ENCODE results near the gene UTP15. TPM values are rescaled to one million over a fixed set of nuclear protein-coding genes. Genes with fewer than 3 reads are reported as not detected.

The UTP15 gene
- total and polyA plus RNA-seq, 4 donors, result 4.4 to 22.1 (median 12.3) TPM

DNA sequence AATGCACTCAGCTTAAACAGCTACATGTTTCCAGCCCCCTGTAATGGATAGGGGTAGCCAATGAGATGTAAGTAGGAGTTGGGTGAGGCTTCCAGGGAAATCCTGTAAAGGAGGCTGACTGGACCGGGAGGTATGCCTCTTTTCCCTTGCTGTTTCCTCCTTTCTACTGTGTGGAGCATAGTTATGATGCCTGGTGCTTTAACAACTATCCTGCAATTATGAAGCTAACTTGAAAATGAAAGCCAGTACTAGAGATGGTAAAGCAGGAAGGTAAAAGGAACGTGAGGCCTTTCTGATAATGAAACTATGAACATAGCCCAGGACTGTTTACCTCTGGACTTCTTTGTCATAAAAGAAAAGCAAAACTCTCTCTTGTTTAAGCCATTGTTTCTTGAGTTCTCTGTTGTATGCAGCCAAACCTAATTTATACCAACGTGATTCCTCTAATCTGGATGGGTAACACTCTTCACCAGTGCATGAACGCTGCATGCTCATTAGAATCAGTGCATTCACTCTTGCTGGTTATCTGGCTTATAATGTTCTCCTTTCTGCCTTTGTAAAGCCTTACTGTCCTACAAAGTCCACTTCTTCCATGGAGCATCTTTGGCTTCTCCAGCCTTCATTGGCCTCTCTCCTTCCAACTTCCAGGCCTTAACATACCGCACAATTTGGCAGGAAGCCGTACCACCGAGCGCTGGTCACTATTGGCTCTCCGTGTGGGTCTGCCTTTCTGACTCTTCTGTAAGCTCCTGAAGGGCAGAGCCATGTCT, 52.2 kb downstream of the UTP15 start:
- no peaks in the 10 kb centered on the region for H3K36me3 ChIP-seq (ENCODE audit: control insufficient read depth in 4 of 4, insufficient read depth in 4 of 4, low read length in 4 of 4)
- H3K4me1 ChIP-seq (ENCODE audit: control insufficient read depth in 5 of 5, insufficient read depth in 5 of 5, low read length in 5 of 5), result no peaks in the 10 kb centered on the region
- no peak overlapping the region for H3K9ac ChIP-seq (ENCODE audit: insufficient read depth in 1 of 2, low read length in 2 of 2)
- ATAC-seq (ENCODE audit: insufficient read depth, low FRiP score) (no peak), DNase-seq (no peak)
- TF ChIP-seq, protein P1, sequence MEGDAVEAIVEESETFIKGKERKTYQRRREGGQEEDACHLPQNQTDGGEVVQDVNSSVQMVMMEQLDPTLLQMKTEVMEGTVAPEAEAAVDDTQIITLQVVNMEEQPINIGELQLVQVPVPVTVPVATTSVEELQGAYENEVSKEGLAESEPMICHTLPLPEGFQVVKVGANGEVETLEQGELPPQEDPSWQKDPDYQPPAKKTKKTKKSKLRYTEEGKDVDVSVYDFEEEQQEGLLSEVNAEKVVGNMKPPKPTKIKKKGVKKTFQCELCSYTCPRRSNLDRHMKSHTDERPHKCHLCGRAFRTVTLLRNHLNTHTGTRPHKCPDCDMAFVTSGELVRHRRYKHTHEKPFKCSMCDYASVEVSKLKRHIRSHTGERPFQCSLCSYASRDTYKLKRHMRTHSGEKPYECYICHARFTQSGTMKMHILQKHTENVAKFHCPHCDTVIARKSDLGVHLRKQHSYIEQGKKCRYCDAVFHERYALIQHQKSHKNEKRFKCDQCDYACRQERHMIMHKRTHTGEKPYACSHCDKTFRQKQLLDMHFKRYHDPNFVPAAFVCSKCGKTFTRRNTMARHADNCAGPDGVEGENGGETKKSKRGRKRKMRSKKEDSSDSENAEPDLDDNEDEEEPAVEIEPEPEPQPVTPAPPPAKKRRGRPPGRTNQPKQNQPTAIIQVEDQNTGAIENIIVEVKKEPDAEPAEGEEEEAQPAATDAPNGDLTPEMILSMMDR (IDR thresholded peaks at IDR 0.05; ENCODE audit: control extremely low read depth, extremely low read depth), result no peak
- 76 to 77% methylated on average over 9 of the region's 9 CpGs for WGBS, 2 donors
- H3K4me3 ChIP-seq, result no peak overlapping the region
- H3K27me3 ChIP-seq (ENCODE audit: control insufficient read depth in 3 of 3, insufficient read depth in 3 of 3, low read length in 2 of 3), result peaks cover 0 to 2% (median 0%) of the 10 kb centered on the region in 3 donors
- H3K9me3 ChIP-seq (ENCODE audit: control insufficient read depth in 4 of 4, insufficient read depth in 3 of 4, low read length in 3 of 4), result peaks cover 0 to 2% (median 0%) of the 10 kb centered on the region in 4 donors
- H3K27ac ChIP-seq (ENCODE audit: low read depth in 1 of 2, low read length in 1 of 2), result no peak overlapping the region

DNA sequence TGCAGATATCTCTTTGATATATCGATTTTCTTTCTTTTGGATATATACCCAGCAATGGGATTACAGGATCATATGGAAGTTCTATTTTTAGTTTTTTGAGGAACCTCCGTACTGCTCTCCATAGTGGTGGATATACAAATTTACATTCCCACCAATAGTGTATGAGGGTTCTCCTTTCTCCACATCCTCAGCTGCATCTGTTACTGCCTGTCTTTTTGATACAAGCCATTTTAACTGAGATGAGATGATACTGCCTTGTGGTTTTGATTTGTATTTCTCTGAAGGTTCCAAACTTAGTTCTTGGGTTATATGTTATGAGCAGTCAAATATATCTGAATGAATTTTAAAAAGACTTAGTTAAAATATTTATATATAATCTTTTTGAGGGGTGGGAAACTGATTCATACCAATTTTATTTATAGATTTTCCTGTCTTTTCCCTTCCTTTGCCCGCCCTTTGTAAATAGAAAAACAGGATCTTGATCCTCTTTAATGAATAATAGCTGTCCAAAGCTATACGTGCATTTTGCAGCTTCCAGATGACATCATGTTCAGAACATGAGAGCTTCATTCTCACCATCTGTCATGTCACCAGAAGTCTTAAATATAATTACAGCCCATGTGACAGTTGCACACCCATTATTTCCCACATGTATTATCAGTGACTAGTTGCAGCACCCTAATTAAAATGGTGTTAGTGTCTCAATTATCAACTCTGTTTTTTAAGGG, 54.2 kb downstream of the UTP15 start:
- no peaks in the 10 kb centered on the region for H3K4me1 ChIP-seq (ENCODE audit: control insufficient read depth in 5 of 5, insufficient read depth in 5 of 5, low read length in 5 of 5)
- no peak overlapping the region for H3K9ac ChIP-seq (ENCODE audit: insufficient read depth in 1 of 2, low read length in 2 of 2)
- DNase-seq (no peak), ATAC-seq (ENCODE audit: insufficient read depth, low FRiP score) (no peak)
- peaks cover 0 to 3% (median 0%) of the 10 kb centered on the region in 3 donors for H3K27me3 ChIP-seq (ENCODE audit: control insufficient read depth in 3 of 3, insufficient read depth in 3 of 3, low read length in 2 of 3)
- peaks cover 0 to 2% (median 0%) of the 10 kb centered on the region in 4 donors for H3K9me3 ChIP-seq (ENCODE audit: control insufficient read depth in 4 of 4, insufficient read depth in 3 of 4, low read length in 3 of 4)
- WGBS, 2 donors, result 70 to 74% methylated on average over 4 of the region's 4 CpGs
- no peak overlapping the region for H3K27ac ChIP-seq (ENCODE audit: low read depth in 1 of 2, low read length in 1 of 2)
- no peaks in the 10 kb centered on the region for H3K36me3 ChIP-seq (ENCODE audit: control insufficient read depth in 4 of 4, insufficient read depth in 4 of 4, low read length in 4 of 4)
- no peak overlapping the region for H3K4me3 ChIP-seq
- TF ChIP-seq, protein P1 (IDR thresholded peaks at IDR 0.05; ENCODE audit: control extremely low read depth, extremely low read depth), result no peak

DNA sequence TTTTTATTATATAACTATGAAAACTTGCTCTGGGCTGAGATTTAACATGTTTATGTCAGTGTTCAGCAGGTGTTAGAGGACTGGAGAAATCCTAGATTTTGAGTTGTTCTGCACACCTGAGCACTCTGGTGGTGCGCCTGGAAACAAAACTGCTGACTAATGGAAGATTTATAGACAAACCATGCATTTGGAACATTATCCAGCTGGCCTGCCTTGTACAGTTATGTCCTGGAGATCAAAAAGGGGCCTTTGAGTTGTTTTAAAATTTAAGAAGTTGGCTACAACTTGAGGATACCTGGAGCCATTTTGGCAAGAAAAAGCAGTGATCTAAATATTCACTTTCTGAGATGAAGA, 54.8 kb downstream of the UTP15 start:
- Histone ChIP-seq H3K9ac (ENCODE audit: insufficient read depth in 1 of 2, low read length in 2 of 2) (no peak overlapping the region), H3K9me3 (ENCODE audit: control insufficient read depth in 4 of 4, insufficient read depth in 3 of 4, low read length in 3 of 4) (peaks cover 0 to 2% (median 0%) of the 10 kb centered on the region in 4 donors), H3K27me3 (ENCODE audit: control insufficient read depth in 3 of 3, insufficient read depth in 3 of 3, low read length in 2 of 3) (peaks cover 0 to 5% (median 0%) of the 10 kb centered on the region in 3 donors), H3K4me1 (ENCODE audit: control insufficient read depth in 5 of 5, insufficient read depth in 5 of 5, low read length in 5 of 5) (peaks cover 0 to 1% (median 0%) of the 10 kb centered on the region in 5 donors), H3K36me3 (ENCODE audit: control insufficient read depth in 4 of 4, insufficient read depth in 4 of 4, low read length in 4 of 4) (no peaks in the 10 kb centered on the region), H3K27ac (ENCODE audit: low read depth in 1 of 2, low read length in 1 of 2) (no peak overlapping the region), H3K4me3 (no peak overlapping the region)
- no peak for ATAC-seq (ENCODE audit: insufficient read depth, low FRiP score)
- 89 to 90% methylated on average over 1 of the region's 1 CpG for WGBS, 2 donors
- DNase-seq, result no peak
- TF ChIP-seq, protein P1 (IDR thresholded peaks at IDR 0.05; ENCODE audit: control extremely low read depth, extremely low read depth), result no peak

Data from lung (tissue), 12 donors.